Ascending aorta (tissue), 2 donors: ENCODE data around the gene MBP. TPM values are rescaled to one million over a fixed set of nuclear protein-coding genes. Genes with fewer than 3 reads are reported as not detected.

Source experiments
- DNase-seq, 2 donors: peaks; one replicate each; pipeline ENCODE4 v3.0.0-alpha.2; 2019; ENCODE audit warnings: low spot score in 2 of 2
- H3K27ac ChIP-seq, 2 donors: fragments of 200-600 bp; sonication (generic); one replicate each; pipeline ENCODE4 v1.5.1; 2016 to 2017; ENCODE audit warnings: mild to moderate bottlenecking in 1 of 2
- H3K27me3 ChIP-seq: fragments of 200-600 bp; sonication (generic); one replicate; pipeline ENCODE4 v1.5.1; 2017
- H3K36me3 ChIP-seq, 2 donors: fragments of 200-600 bp; sonication (generic); one replicate each; pipeline ENCODE4 v1.5.1; 2016
- H3K4me1 ChIP-seq, 2 donors: fragments of 200-600 bp; sonication (generic); one replicate each; pipeline ENCODE4 v1.5.1; 2016 to 2017; ENCODE audit warnings: mild to moderate bottlenecking in 1 of 2
- H3K4me3 ChIP-seq, 2 donors: fragments of 200-600 bp; sonication (generic); one replicate each; pipeline ENCODE4 v1.5.1; 2016 to 2017; ENCODE audit warnings: mild to moderate bottlenecking in 1 of 2
- H3K9me3 ChIP-seq, 2 donors: fragments of 200-600 bp; sonication (generic); one replicate each; pipeline ENCODE4 v1.5.1; 2016
- intact Hi-C: fragments of 100-400 bp; cut with DNase I; formaldehyde crosslinking; loops from one replicate; pipeline ENCODE4 v1.15.1; 2023
- total RNA-seq: library from RNA; depleted of rRNA; stranded (reverse); fragments of >200 nt; gene quantifications from one replicate; pipeline ENCODE4 v1.1.0, GENCODE V29; 2016
- TF ChIP-seq, protein P1 (sequence below), 3 experiments: fragments of 200-600 bp in 2 of 3; fragments of 450-650 bp in 1 of 3; sonication (generic) in 2 of 3; IDR thresholded peaks; one replicate each; pipeline ENCODE4 v1.5.1; 2016 to 2019; ENCODE audit warnings: antibody characterized with exemption in 3 of 3, mild to moderate bottlenecking in 1 of 3, moderate library complexity in 1 of 3

The MBP gene
- total RNA-seq, 1 donor from 2014 or later, result 8.1 TPM

DNA sequence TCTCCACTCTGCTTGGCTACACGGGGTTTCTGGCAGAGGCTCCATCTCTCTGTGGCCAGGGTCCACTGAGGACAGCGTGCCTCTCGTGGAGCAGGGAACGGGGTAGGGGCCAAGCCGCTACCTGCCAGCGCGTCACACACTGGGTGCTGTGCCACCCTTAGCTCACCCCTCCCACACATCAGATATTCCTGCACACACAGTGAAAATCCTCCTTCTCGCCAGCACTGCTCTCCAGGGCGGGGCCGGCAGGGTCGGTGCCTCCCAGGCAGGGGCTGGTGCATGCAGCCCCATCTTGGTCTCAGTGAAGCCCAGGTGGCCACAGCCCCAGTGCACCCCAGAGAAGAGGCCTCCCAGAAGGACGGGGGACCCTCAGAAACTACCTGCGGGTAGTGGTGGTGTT, 124.6 kb downstream of the MBP start:
- Histone ChIP-seq H3K27me3 (no peaks in the 10 kb centered on the region), H3K27ac (no peak overlapping the region), H3K9me3 (no peaks in the 10 kb centered on the region), H3K4me3 (no peak overlapping the region), H3K36me3 (peaks cover 7 to 8% of the 10 kb centered on the region in 2 donors), H3K4me1 (no peaks in the 10 kb centered on the region)
- TF ChIP-seq, protein P1, sequence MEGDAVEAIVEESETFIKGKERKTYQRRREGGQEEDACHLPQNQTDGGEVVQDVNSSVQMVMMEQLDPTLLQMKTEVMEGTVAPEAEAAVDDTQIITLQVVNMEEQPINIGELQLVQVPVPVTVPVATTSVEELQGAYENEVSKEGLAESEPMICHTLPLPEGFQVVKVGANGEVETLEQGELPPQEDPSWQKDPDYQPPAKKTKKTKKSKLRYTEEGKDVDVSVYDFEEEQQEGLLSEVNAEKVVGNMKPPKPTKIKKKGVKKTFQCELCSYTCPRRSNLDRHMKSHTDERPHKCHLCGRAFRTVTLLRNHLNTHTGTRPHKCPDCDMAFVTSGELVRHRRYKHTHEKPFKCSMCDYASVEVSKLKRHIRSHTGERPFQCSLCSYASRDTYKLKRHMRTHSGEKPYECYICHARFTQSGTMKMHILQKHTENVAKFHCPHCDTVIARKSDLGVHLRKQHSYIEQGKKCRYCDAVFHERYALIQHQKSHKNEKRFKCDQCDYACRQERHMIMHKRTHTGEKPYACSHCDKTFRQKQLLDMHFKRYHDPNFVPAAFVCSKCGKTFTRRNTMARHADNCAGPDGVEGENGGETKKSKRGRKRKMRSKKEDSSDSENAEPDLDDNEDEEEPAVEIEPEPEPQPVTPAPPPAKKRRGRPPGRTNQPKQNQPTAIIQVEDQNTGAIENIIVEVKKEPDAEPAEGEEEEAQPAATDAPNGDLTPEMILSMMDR (IDR thresholded peaks at IDR 0.05), result no peak
- intact Hi-C loops, result no loop called here
- peak in 1 of 2 donors; percentile 51 for DNase-seq

DNA sequence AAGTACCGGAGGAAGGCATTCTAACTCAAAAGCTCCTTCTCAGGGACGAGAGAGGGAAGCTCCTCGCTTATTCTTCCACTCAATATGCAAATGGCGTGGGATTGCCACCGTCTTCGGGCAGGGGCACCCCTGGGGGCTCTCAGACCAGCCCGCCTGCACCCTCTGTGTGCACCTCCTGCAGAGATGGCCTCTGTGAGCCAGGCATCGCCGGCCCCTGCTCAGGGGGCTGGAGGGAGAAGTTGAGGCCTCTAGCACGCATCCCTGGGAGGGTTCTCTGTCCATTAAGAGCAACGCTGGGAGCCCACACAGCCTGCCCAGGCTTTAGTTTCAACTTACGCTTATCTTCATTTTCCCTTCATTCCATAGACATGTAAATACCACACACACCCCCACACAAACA, 125.3 kb downstream of the MBP start:
- H3K4me1 ChIP-seq, result no peaks in the 10 kb centered on the region
- intact Hi-C loops, result no loop called here
- H3K27me3 ChIP-seq, result no peaks in the 10 kb centered on the region
- DNase-seq, result peak in 1 of 2 donors; percentile 52
- H3K27ac ChIP-seq, result no peak overlapping the region
- no peak overlapping the region for H3K4me3 ChIP-seq
- H3K36me3 ChIP-seq, result peaks cover 7% of the 10 kb centered on the region in 2 donors
- H3K9me3 ChIP-seq, result no peaks in the 10 kb centered on the region
- TF ChIP-seq, protein P1 (IDR thresholded peaks at IDR 0.05), result no peak

DNA sequence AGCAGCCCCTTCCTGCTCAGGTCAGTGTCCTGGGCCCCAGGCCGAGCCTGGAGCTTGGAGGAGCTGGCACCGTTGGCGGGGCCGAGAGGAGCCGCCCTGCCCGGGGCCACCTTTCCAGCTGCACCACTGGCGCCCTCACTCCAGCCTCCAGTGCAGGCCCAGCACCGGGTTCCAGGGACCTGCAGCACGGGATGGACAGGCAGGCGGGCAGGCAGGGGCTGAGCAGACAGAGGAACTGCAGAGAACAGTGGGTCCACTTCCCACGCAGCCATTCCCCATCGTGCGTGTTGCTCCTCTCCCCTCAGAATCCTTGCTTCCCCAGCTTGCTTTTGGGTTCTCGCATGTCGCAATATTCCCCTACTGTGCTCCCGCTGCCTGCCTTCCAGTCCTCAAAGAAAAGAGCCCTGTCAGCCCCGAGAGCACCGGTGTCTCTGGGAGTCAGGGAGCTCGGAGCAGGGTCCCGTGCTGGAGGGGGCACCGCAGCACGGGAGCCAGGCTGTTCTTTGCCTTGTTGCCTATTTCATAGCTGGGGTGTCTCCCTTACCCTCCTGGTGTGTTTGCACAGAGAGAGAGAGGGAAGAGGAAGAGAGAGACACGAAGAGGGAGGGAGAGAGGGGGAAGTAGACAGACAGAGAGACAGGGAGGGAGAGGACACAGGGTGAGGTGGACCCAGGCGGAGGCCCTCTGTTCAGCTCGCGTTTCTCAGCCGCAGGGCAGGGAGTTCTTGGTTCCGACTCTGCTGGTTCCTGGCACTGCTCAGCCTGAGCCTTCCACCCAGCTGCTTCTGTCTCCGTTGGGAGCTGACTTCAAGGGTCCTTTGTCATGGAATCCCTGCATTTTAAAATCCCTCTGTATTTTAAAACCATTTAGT, 126.0 kb downstream of the MBP start:
- H3K4me1 ChIP-seq, result no peaks in the 10 kb centered on the region
- TF ChIP-seq, protein P1 (IDR thresholded peaks at IDR 0.05), result no peak
- H3K27me3 ChIP-seq, result no peaks in the 10 kb centered on the region
- no peak overlapping the region for H3K4me3 ChIP-seq
- H3K9me3 ChIP-seq, result no peaks in the 10 kb centered on the region
- peaks cover 5 to 7% of the 10 kb centered on the region in 2 donors for H3K36me3 ChIP-seq
- intact Hi-C loops, result no loop called here
- peak in 1 of 2 donors; percentile 62 for DNase-seq
- peak overlapping the region in 1 of 2 donors; percentile 32 for H3K27ac ChIP-seq

DNA sequence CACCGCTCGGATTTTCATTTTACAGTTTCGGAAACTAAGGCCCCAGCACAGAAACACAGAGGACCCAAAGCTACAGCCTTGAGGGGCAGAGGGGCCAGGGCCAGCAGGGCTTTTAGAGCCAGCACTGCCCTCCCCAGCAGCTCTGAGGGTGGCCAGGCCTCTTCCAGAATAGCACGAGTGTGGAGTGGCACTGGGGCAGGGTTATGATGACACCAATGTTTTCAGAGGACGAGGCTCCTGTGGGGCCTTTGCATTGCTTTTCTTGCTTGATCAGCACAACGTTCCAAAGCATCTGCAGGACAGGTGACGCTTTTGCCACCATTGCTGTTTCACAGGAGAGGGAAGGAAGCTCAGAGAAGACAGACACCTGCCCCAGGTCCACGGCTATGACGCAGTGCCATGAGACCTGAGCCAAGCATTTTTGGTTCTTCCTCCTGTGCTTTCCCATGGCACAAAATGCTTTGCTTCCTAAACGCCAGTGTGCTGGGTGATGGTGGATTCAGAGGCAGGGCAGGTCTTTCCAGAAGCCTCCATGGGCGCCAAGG, 126.9 kb downstream of the MBP start:
- Histone ChIP-seq H3K36me3 (peaks cover 1 to 5% of the 10 kb centered on the region in 2 donors), H3K4me1 (no peaks in the 10 kb centered on the region), H3K27me3 (no peaks in the 10 kb centered on the region), H3K4me3 (no peak overlapping the region), H3K27ac (peak overlapping the region in 1 of 2 donors; percentile 32), H3K9me3 (no peaks in the 10 kb centered on the region)
- intact Hi-C loops, result no loop called here
- DNase-seq, result no peak
- TF ChIP-seq, protein P1 (IDR thresholded peaks at IDR 0.05), result no peak

DNA sequence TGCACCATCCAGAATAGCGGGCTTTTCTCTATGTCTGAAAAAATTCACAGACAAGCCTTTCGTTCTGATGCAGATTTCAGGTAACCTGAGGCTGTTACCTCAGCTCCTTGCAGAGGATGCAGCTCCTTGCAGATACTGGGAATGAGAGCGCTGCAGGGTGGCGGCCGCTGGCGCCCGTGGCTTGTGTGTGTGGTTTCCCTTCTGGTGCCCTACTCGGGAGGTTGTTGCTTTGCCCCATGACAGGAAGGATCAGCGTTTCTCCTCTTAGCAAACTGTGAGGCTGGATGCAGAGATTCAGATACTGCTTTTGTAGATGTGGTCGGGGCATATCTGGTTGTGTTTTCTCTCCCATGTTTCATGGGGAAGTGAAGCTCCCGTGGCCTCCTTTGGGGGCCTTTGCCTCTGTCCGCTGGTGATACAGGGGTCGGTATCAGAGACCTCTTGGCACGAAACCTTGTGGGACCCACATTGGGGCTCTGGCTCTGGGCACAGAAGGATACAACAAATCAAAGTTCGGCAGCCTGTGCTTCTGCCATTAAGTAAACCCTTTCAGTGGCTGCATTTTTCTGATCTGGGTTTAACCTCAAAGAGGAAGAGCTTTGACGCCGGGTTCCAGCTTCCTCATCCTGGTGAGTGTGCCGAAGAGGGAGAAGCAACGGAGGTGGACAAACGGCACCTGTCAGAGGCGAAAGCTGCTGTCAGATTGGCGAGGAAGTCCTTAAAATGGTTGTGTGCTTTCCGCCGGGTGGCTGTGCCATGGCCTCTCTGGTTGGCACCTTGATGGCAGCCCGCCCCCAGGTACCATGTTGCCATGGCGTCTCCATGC, 127.8 kb downstream of the MBP start:
- H3K9me3 ChIP-seq, result no peaks in the 10 kb centered on the region
- peak in 1 of 2 donors; percentile 60 for DNase-seq
- peak overlapping the region in 1 of 2 donors; percentile 12 for H3K27ac ChIP-seq
- intact Hi-C loops, result loop anchor here (5.0 kb wide), 1 partner anchor 128 kb away; the partner anchor contains the start of gene MBP
- no peaks in the 10 kb centered on the region for H3K4me1 ChIP-seq
- no peaks in the 10 kb centered on the region for H3K27me3 ChIP-seq
- peaks cover 0 to 4% of the 10 kb centered on the region in 2 donors for H3K36me3 ChIP-seq
- TF ChIP-seq, protein P1 (IDR thresholded peaks at IDR 0.05), result no peak
- H3K4me3 ChIP-seq, result no peak overlapping the region
